HEK293T (cell line): ENCODE data around the gene MIPOL1.

Source experiments
- BHLHE40 ChIP-seq: fragments of 450-650 bp; IDR thresholded peaks from 2 replicates; pipeline ENCODE4 v1.6.1; 2016; ENCODE audit warnings: mild to moderate bottlenecking, moderate library complexity, borderline replicate concordance
- ELF4 ChIP-seq: fragments of 450-650 bp; IDR thresholded peaks from 2 replicates; pipeline ENCODE4 v1.6.1; 2017; ENCODE audit warnings: antibody characterized with exemption
- FOXA1 ChIP-seq: fragments of 450-650 bp; IDR thresholded peaks from 2 replicates; pipeline ENCODE4 v1.6.1; 2016; ENCODE audit warnings: mild to moderate bottlenecking
- FOXM1 ChIP-seq: fragments of 450-650 bp; IDR thresholded peaks from 2 replicates; pipeline ENCODE4 v1.6.1; 2017; ENCODE audit warnings: mild to moderate bottlenecking, borderline replicate concordance
- L3MBTL2 ChIP-seq: fragments of 450-650 bp; conservative IDR thresholded peaks from 2 replicates; pipeline ENCODE4 v1.6.1; 2016; ENCODE audit warnings: mild to moderate bottlenecking
- LEF1 ChIP-seq: fragments of 450-650 bp; IDR thresholded peaks from 2 replicates; pipeline ENCODE4 v1.6.1; 2017; ENCODE audit warnings: mild to moderate bottlenecking, borderline replicate concordance
- NFRKB ChIP-seq: fragments of 450-650 bp; IDR thresholded peaks from 2 replicates; pipeline ENCODE4 v1.6.1; 2016; ENCODE audit warnings: mild to moderate bottlenecking, moderate library complexity
- SP1 ChIP-seq: fragments of 450-650 bp; IDR thresholded peaks from 2 replicates; pipeline ENCODE4 v1.6.1; 2017
- SUZ12 ChIP-seq: fragments of 450-650 bp; IDR thresholded peaks from 2 replicates; pipeline ENCODE4 v1.6.1; 2016; ENCODE audit warnings: mild to moderate bottlenecking
- TF ChIP-seq, protein P1 (sequence below): fragments of 450-650 bp; IDR thresholded peaks from 2 replicates; pipeline ENCODE4 v1.6.1; 2016

DNA sequence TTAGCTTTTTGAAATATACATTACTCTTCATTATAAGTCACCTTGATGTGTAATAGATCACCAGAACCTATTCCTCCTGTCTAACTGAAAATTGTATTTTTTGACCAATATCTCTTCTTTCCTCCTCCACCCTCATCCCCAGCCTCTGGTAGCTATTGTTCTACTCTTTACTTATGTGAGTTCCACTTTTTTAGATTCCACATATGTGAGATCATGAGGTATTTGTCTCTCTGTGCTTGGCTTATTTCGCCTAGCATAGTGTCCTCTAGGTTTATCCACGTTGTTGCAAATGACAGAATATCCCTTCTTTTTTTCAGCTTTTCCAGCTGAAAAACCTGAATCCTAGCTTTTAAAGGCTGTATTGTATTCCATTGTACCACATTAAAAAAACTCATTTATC lies 82.1 kb downstream of the MIPOL1 start:
- no peak for TF ChIP-seq SUZ12
- TF ChIP-seq L3MBTL2: no peak
- TF ChIP-seq, protein P1, sequence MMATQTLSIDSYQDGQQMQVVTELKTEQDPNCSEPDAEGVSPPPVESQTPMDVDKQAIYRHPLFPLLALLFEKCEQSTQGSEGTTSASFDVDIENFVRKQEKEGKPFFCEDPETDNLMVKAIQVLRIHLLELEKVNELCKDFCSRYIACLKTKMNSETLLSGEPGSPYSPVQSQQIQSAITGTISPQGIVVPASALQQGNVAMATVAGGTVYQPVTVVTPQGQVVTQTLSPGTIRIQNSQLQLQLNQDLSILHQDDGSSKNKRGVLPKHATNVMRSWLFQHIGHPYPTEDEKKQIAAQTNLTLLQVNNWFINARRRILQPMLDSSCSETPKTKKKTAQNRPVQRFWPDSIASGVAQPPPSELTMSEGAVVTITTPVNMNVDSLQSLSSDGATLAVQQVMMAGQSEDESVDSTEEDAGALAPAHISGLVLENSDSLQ: no peak
- TF ChIP-seq ELF4: no peak
- no peak for TF ChIP-seq BHLHE40
- TF ChIP-seq LEF1: no peak
- no peak for TF ChIP-seq NFRKB
- no peak for TF ChIP-seq FOXM1
- TF ChIP-seq FOXA1: no peak
- TF ChIP-seq SP1: no peak
